IMR-90 (cell line): Measurements from ENCODE around the gene ALDOC. TPM values are rescaled to one million over a fixed set of nuclear protein-coding genes. Genes with fewer than 3 reads are reported as not detected.

ENCODE experiments used
- ATAC-seq: fragments of 200-7000 bp; cut with Tn5 transposase; 2 replicates; pipeline ENCODE4 v1.9.1; 2020; ENCODE audit warnings: low read depth, mild to moderate bottlenecking, moderate library complexity
- BruUV-seq: library from RNA; stranded (reverse); fragments of 400-500 nt; replicated peaks from 2 replicates; lab custom pipeline; 2021; lab: Mats Ljungman, UMichigan
- CTCF ChIA-PET: fragments of 300-600 bp; formaldehyde crosslinking; extraction: SDS; loops from one replicate; lab custom pipeline; 2021; ENCODE audit warnings: antibody characterized with exemption; lab: Yijun Ruan, JAX
- POLR2A ChIA-PET: fragments of 300-600 bp; sonication (Branson Sonifier 250); formaldehyde crosslinking; loops from one replicate; lab custom pipeline; 2022; ENCODE audit warnings: antibody characterized with exemption; ENCODE audit not compliant: unreplicated experiment; lab: Charles Lee
- DNase-seq: peaks from one replicate; pipeline ENCODE4 v3.0.0; 2013
- H2AFZ ChIP-seq: replicated peaks from 2 replicates; pipeline ENCODE3; 2013; ENCODE audit warnings: low read length, mild to moderate bottlenecking; ENCODE audit not compliant: poor library complexity
- H2AK5ac ChIP-seq: 2 replicates; pipeline ENCODE4 v1.6.1; 2013; ENCODE audit warnings: low read depth, low read length, inconsistent platforms
- H2AK9ac ChIP-seq: replicated peaks from 2 replicates; pipeline ENCODE3; 2013; ENCODE audit warnings: mild to moderate bottlenecking, low read depth, low read length, moderate library complexity; ENCODE audit not compliant: poor library complexity
- H2BK120ac ChIP-seq: 2 replicates; pipeline ENCODE4 v1.6.1; 2013; ENCODE audit warnings: low read depth, low read length, inconsistent platforms
- H2BK15ac ChIP-seq: 3 replicates; pipeline ENCODE4 v1.6.1; 2013; ENCODE audit warnings: low read depth, low read length, inconsistent platforms
- H2BK20ac ChIP-seq: 2 replicates; pipeline ENCODE4 v1.6.1; 2013; ENCODE audit warnings: low read depth, mild to moderate bottlenecking, inconsistent platforms, low read length, moderate library complexity
- H2BK5ac ChIP-seq: 2 replicates; pipeline ENCODE4 v1.6.1; 2013; ENCODE audit warnings: mild to moderate bottlenecking, low read depth, low read length, inconsistent platforms; ENCODE audit not compliant: poor library complexity, severe bottlenecking
- H3K14ac ChIP-seq: replicated peaks from 2 replicates; pipeline ENCODE4 v1.6.1; 2013; ENCODE audit warnings: low read depth, low read length, inconsistent platforms
- H3K18ac ChIP-seq: 2 replicates; pipeline ENCODE4 v1.6.1; 2013; ENCODE audit warnings: low read depth, low read length, control low read depth
- H3K23ac ChIP-seq: 2 replicates; pipeline ENCODE4 v1.6.1; 2013; ENCODE audit warnings: low read depth, low read length, inconsistent platforms
- H3K27ac ChIP-seq: 2 replicates; pipeline ENCODE4 v1.5.1; 2013; ENCODE audit warnings: mild to moderate bottlenecking, control low read depth, low read length; ENCODE audit not compliant: insufficient read depth
- H3K27me3 ChIP-seq: 2 replicates; pipeline ENCODE4 v1.6.1; 2013; ENCODE audit warnings: low read length; ENCODE audit not compliant: control insufficient read depth, insufficient read depth
- H3K36me3 ChIP-seq: 2 replicates; pipeline ENCODE4 v1.6.1; 2013; ENCODE audit warnings: low read length, mixed read lengths; ENCODE audit not compliant: control insufficient read depth, insufficient read depth
- H3K4ac ChIP-seq: 2 replicates; pipeline ENCODE4 v1.6.1; 2013; ENCODE audit warnings: low read depth, low read length, inconsistent platforms
- H3K4me1 ChIP-seq: 2 replicates; pipeline ENCODE4 v1.6.1; 2013; ENCODE audit warnings: low read length, mixed read lengths; ENCODE audit not compliant: control insufficient read depth, insufficient read depth
- H3K4me2 ChIP-seq: 2 replicates; pipeline ENCODE4 v1.6.1; 2013; ENCODE audit warnings: low read depth, mild to moderate bottlenecking, control low read depth, low read length, moderate library complexity
- H3K4me3 ChIP-seq: 2 replicates; pipeline ENCODE4 v1.5.1; 2013; ENCODE audit warnings: low read depth, mild to moderate bottlenecking, control low read depth, low read length, moderate library complexity; ENCODE audit not compliant: insufficient read depth
- H3K56ac ChIP-seq: 2 replicates; pipeline ENCODE4 v1.6.1; 2013; ENCODE audit warnings: low read length, inconsistent platforms; ENCODE audit not compliant: insufficient read depth; ENCODE audit errors: extremely low read depth
- H3K79me1 ChIP-seq, 2 experiments: 2 replicates each; pipeline ENCODE4 v1.6.1; 2013; ENCODE audit warnings: low read length in 2 of 2, inconsistent platforms in 1 of 2, low read depth in 1 of 2
- H3K9ac ChIP-seq: 2 replicates; pipeline ENCODE4 v1.6.1; 2013; ENCODE audit warnings: low read depth, low read length, control low read depth
- H3K9me1 ChIP-seq: 2 replicates; pipeline ENCODE4 v1.6.1; 2013; ENCODE audit warnings: low read length, inconsistent platforms; ENCODE audit not compliant: insufficient read depth
- H3K9me3 ChIP-seq: 2 replicates; pipeline ENCODE4 v1.6.1; 2013; ENCODE audit warnings: low read length; ENCODE audit not compliant: control insufficient read depth, insufficient read depth
- H4K20me1 ChIP-seq: 2 replicates; pipeline ENCODE4 v1.6.1; 2013; ENCODE audit warnings: low read length, inconsistent platforms; ENCODE audit not compliant: insufficient read depth
- H4K5ac ChIP-seq: 2 replicates; pipeline ENCODE4 v1.6.1; 2013; ENCODE audit warnings: mild to moderate bottlenecking, low read depth, low read length, control low read depth
- H4K8ac ChIP-seq, 2 experiments: 2 replicates each; pipeline ENCODE4 v1.6.1; 2013; ENCODE audit warnings: low read depth in 2 of 2, low read length in 2 of 2, control low read depth in 1 of 2, inconsistent platforms in 1 of 2
- H4K91ac ChIP-seq: 2 replicates; pipeline ENCODE4 v1.6.1; 2013; ENCODE audit warnings: low read depth, low read length, inconsistent platforms; ENCODE audit not compliant: insufficient read depth
- BHLHE40 ChIP-seq: fragments of 150-350 bp; IDR thresholded peaks from 2 replicates; pipeline ENCODE4 v1.6.1; 2016; ENCODE audit warnings: mild to moderate bottlenecking, low read depth, low read length
- CEBPB ChIP-seq: IDR thresholded peaks from 2 replicates; pipeline ENCODE4 v1.6.1; 2012; ENCODE audit warnings: low read depth, low read length, improper control_type of control experiment
- CHD1 ChIP-seq: IDR thresholded peaks from 2 replicates; pipeline ENCODE4 v1.6.1; 2012; ENCODE audit warnings: low read depth, low read length, improper control_type of control experiment
- FOS ChIP-seq: fragments of 150-350 bp; IDR thresholded peaks from 2 replicates; pipeline ENCODE4 v1.6.1; 2016; ENCODE audit warnings: low read depth, low read length
- MAFK ChIP-seq: IDR thresholded peaks from 2 replicates; pipeline ENCODE4 v1.6.1; 2012; ENCODE audit warnings: low read depth, low read length, improper control_type of control experiment
- MAZ ChIP-seq: IDR thresholded peaks from 2 replicates; pipeline ENCODE4 v1.6.1; 2012; ENCODE audit warnings: low read depth, mild to moderate bottlenecking, low read length, improper control_type of control experiment, moderate library complexity, borderline replicate concordance
- MXI1 ChIP-seq: IDR thresholded peaks from 2 replicates; pipeline ENCODE4 v1.6.1; 2012; ENCODE audit warnings: low read depth, mild to moderate bottlenecking, low read length, moderate library complexity, borderline replicate concordance
- NFE2L2 ChIP-seq: fragments of 150-350 bp; IDR thresholded peaks from 2 replicates; pipeline ENCODE4 v1.6.1; 2016; ENCODE audit warnings: low read depth, mild to moderate bottlenecking, low read length
- POLR2A ChIP-seq: IDR thresholded peaks from 2 replicates; pipeline ENCODE4 v1.6.1; 2012; ENCODE audit warnings: mild to moderate bottlenecking, low read depth, low read length
- RAD21 ChIP-seq: IDR thresholded peaks from 2 replicates; pipeline ENCODE4 v1.6.1; 2012; ENCODE audit warnings: low read length, improper control_type of control experiment
- RCOR1 ChIP-seq: IDR thresholded peaks from 2 replicates; pipeline ENCODE4 v1.6.1; 2012; ENCODE audit warnings: mild to moderate bottlenecking, low read length, improper control_type of control experiment; ENCODE audit not compliant: insufficient replicate concordance
- RFX5 ChIP-seq: IDR thresholded peaks from 2 replicates; pipeline ENCODE4 v1.8.0; 2012; ENCODE audit warnings: low read depth, mild to moderate bottlenecking, low read length, moderate library complexity
- SMC3 ChIP-seq: fragments of 150-350 bp; IDR thresholded peaks from 2 replicates; pipeline ENCODE4 v1.6.1; 2016; ENCODE audit warnings: low read depth, mild to moderate bottlenecking, antibody characterized with exemption, low read length, moderate library complexity
- WGBS, 2 experiments: methylation state at CpG; one replicate each; pipeline versions ENCODE4 v1.1.5 to v1.1.7; 2013; ENCODE audit warnings: missing lambda C conversion rate in 2 of 2; ENCODE audit not compliant: insufficient read length in 1 of 2; ENCODE audit errors: extremely low coverage in 2 of 2; 5-methylcytosine and 5-hydroxymethylcytosine counted together
- dilution Hi-C: fragments of 300-500 bp; cut with HindIII; formaldehyde crosslinking; loops from one replicate; pipeline ENCODE4 v1.14.3; 2018; ENCODE audit warnings: low sequenced_read_pairs; ENCODE audit not compliant: unreplicated experiment
- in situ Hi-C: fragments of 300-500 bp; cut with MboI; formaldehyde crosslinking; loops from 3 replicates; pipeline ENCODE4 v1.14.3; 2019; ENCODE audit warnings: low sequenced_read_pairs, inconsistent platforms, mixed read lengths
- intact Hi-C: fragments of 100-400 bp; cut with micrococcal nuclease; formaldehyde crosslinking; loops from 2 replicates; pipeline ENCODE4 v1.10.0; 2022
- polyA plus RNA-seq, 3 experiments: library from polyadenylated mRNA; depleted of rRNA; stranded (reverse); fragments of >200 nt; gene quantifications; 2 replicates each; pipeline ENCODE4 v1.2.3, GENCODE V29; 2012; ENCODE audit warnings: low replicate concordance in 1 of 3
- total RNA-seq: library from RNA; depleted of rRNA; stranded (reverse); fragments of >200 nt; gene quantifications from 2 replicates; pipeline ENCODE4 v1.2.3, GENCODE V29; 2012
- TF ChIP-seq, protein P1 (sequence below): fragments of 150-350 bp; IDR thresholded peaks from 2 replicates; pipeline ENCODE4 v1.6.1; 2016; ENCODE audit warnings: low read depth, mild to moderate bottlenecking, low read length, moderate library complexity, borderline replicate concordance
- TF ChIP-seq, protein P2 (sequence below): fragments of 150-350 bp; IDR thresholded peaks from 2 replicates; pipeline ENCODE4 v1.6.1; 2017; ENCODE audit warnings: mild to moderate bottlenecking, antibody characterized with exemption, low read length, low read depth
- TF ChIP-seq, protein P3 (sequence below): conservative IDR thresholded peaks from 2 replicates; pipeline ENCODE4 v1.5.1; 2012; ENCODE audit warnings: mild to moderate bottlenecking, low read depth, low read length, improper control_type of control experiment

ALDOC gene
- total and polyA plus RNA-seq, 2 of the 4 experiments (the other 2 are of a cell fraction): 47.0 to 69.7 TPM

DNA sequence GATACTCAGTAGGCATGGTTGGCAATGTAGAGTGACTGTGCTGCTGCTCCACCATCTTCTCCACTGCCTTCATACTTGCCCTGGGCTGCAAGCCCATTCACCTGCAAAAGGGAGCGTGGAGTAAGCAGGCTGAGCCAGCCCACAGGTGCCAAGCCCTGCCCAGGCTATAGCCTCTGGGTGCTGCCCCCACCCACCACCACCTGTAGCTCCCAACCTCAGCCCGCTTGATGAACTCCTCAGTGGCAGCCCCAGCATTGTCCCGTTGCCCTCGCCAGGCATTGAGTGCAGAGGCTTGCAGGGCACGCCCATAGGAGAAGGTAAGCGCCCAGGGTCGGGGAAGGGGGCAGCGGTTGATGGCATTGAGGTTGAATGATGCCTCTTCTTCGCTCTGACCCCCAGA lies 3.2 kb downstream of the ALDOC start:
- no peak overlapping the region for H2BK20ac ChIP-seq
- H3K4me2 ChIP-seq: no peak overlapping the region
- BruUV-seq: no TSS peak
- no peak overlapping the region for H2AFZ ChIP-seq
- WGBS, 2 experiments: 77% methylated on average over 3 of the region's 9 CpGs; no CpG with 5 or more reads in 1 of the 2 experiments
- H3K4ac ChIP-seq: no peak overlapping the region
- no peak overlapping the region for H2AK5ac ChIP-seq
- H3K9me1 ChIP-seq: peaks cover 11% of the 10 kb centered on the region
- no peak overlapping the region for H3K27ac ChIP-seq
- ATAC-seq (no peak), DNase-seq (no peak)
- TF ChIP-seq MAFK: no peak
- no peak for TF ChIP-seq MAZ
- TF ChIP-seq POLR2A: no peak
- TF ChIP-seq CEBPB: no peak
- TF ChIP-seq NFE2L2: no peak
- no peak for TF ChIP-seq FOS
- no peak for TF ChIP-seq MXI1
- TF ChIP-seq CHD1: no peak
- TF ChIP-seq SMC3: no peak
- TF ChIP-seq, protein P1, sequence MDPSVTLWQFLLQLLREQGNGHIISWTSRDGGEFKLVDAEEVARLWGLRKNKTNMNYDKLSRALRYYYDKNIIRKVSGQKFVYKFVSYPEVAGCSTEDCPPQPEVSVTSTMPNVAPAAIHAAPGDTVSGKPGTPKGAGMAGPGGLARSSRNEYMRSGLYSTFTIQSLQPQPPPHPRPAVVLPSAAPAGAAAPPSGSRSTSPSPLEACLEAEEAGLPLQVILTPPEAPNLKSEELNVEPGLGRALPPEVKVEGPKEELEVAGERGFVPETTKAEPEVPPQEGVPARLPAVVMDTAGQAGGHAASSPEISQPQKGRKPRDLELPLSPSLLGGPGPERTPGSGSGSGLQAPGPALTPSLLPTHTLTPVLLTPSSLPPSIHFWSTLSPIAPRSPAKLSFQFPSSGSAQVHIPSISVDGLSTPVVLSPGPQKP: no peak
- TF ChIP-seq, protein P2, sequence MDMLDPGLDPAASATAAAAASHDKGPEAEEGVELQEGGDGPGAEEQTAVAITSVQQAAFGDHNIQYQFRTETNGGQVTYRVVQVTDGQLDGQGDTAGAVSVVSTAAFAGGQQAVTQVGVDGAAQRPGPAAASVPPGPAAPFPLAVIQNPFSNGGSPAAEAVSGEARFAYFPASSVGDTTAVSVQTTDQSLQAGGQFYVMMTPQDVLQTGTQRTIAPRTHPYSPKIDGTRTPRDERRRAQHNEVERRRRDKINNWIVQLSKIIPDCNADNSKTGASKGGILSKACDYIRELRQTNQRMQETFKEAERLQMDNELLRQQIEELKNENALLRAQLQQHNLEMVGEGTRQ: no peak
- TF ChIP-seq, protein P3, sequence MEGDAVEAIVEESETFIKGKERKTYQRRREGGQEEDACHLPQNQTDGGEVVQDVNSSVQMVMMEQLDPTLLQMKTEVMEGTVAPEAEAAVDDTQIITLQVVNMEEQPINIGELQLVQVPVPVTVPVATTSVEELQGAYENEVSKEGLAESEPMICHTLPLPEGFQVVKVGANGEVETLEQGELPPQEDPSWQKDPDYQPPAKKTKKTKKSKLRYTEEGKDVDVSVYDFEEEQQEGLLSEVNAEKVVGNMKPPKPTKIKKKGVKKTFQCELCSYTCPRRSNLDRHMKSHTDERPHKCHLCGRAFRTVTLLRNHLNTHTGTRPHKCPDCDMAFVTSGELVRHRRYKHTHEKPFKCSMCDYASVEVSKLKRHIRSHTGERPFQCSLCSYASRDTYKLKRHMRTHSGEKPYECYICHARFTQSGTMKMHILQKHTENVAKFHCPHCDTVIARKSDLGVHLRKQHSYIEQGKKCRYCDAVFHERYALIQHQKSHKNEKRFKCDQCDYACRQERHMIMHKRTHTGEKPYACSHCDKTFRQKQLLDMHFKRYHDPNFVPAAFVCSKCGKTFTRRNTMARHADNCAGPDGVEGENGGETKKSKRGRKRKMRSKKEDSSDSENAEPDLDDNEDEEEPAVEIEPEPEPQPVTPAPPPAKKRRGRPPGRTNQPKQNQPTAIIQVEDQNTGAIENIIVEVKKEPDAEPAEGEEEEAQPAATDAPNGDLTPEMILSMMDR: no peak
- TF ChIP-seq RFX5: no peak
- no peak for TF ChIP-seq RCOR1
- no peak for TF ChIP-seq BHLHE40
- TF ChIP-seq RAD21: no peak
- in situ Hi-C loops (no loop called here), intact Hi-C loops (no loop called here), dilution Hi-C loops (no loop called here)
- H2BK5ac ChIP-seq: no peak overlapping the region
- H2BK15ac ChIP-seq: no peak overlapping the region
- no peaks in the 10 kb centered on the region for H3K9me3 ChIP-seq
- peaks cover 17 to 32% of the 10 kb centered on the region in 2 experiments for H3K79me1 ChIP-seq
- H3K14ac ChIP-seq: no peak overlapping the region
- POLR2A ChIA-PET: no interaction called here
- H2AK9ac ChIP-seq: no peak overlapping the region
- peaks cover 5% of the 10 kb centered on the region; the same call in 1 of the 2 replicates for H4K20me1 ChIP-seq
- no peak overlapping the region for H4K91ac ChIP-seq
- no peak overlapping the region for H3K9ac ChIP-seq
- CTCF ChIA-PET: no interaction called here
- H4K8ac ChIP-seq: no peak overlapping the region
- peaks cover 6% of the 10 kb centered on the region; the same call in 1 of the 2 replicates for H3K4me1 ChIP-seq
- no peaks in the 10 kb centered on the region for H3K27me3 ChIP-seq
- H4K5ac ChIP-seq: no peak overlapping the region
- H2BK120ac ChIP-seq: no peak overlapping the region
- H3K23ac ChIP-seq: no peak overlapping the region
- H3K18ac ChIP-seq: no peak overlapping the region
- peaks cover 15% of the 10 kb centered on the region; the same call in 1 of the 2 replicates for H3K36me3 ChIP-seq
- H3K56ac ChIP-seq: no peak overlapping the region
- H3K4me3 ChIP-seq: no peak overlapping the region
